Body of pancreas (tissue), 4 donors: ENCODE results near the gene ASCL3.

ENCODE experiments used
- POLR2A ChIP-seq, 3 donors: fragments of 450-650 bp; IDR thresholded peaks; one replicate each; pipeline ENCODE4 v1.6.1; 2016; ENCODE audit warnings: antibody characterized with exemption in 3 of 3, mild to moderate bottlenecking in 2 of 3
- TF ChIP-seq, protein P1 (sequence below), 7 experiments: fragments of 450-650 bp in 4 of 7; fragments of 200-600 bp in 3 of 7; sonication (generic) in 3 of 7; IDR thresholded peaks; one replicate each; pipeline ENCODE4 v1.5.1; 2016 to 2019; ENCODE audit warnings: antibody characterized with exemption in 7 of 7

DNA sequence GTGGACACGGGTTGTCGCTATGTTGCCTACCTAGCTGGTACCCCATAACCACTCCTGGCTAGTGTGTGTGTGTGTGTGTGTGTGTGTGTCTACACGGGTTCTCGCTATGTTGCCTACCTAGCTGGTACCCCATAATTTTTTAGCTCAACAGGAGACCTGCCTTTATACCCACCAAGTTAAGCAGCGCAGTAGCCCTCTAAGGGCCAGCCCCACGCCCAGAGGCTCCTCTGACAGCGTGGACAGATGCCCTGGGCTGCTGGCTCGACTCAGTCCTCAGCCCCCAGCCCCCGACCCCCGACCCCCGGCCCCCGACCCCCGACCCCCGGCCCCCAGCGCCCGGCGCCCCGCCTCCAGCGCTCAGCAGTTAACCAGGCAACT lies 32.2 kb downstream of the ASCL3 start:
- TF ChIP-seq, protein P1, sequence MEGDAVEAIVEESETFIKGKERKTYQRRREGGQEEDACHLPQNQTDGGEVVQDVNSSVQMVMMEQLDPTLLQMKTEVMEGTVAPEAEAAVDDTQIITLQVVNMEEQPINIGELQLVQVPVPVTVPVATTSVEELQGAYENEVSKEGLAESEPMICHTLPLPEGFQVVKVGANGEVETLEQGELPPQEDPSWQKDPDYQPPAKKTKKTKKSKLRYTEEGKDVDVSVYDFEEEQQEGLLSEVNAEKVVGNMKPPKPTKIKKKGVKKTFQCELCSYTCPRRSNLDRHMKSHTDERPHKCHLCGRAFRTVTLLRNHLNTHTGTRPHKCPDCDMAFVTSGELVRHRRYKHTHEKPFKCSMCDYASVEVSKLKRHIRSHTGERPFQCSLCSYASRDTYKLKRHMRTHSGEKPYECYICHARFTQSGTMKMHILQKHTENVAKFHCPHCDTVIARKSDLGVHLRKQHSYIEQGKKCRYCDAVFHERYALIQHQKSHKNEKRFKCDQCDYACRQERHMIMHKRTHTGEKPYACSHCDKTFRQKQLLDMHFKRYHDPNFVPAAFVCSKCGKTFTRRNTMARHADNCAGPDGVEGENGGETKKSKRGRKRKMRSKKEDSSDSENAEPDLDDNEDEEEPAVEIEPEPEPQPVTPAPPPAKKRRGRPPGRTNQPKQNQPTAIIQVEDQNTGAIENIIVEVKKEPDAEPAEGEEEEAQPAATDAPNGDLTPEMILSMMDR (IDR thresholded peaks at IDR 0.05), result no peak
- no peak for TF ChIP-seq POLR2A (IDR thresholded peaks at IDR 0.05)
